CD4-positive, alpha-beta T cell treated with Interleukin-4 for 4 hours (primary cell): ENCODE measurements around the gene TAGLN2.

Experiments
- DNase-seq: peaks from one replicate; pipeline ENCODE4 v3.0.0-alpha.2; 2020

The TAGLN2 gene

GRCh38 chr1:159897962-159898361 lies 27.3 kb downstream of the TAGLN2 start:
- no peak for DNase-seq

GRCh38 chr1:159896546-159896930 lies 28.8 kb downstream of the TAGLN2 start:
- DNase-seq = no peak

GRCh38 chr1:159895836-159896545 lies 29.3 kb downstream of the TAGLN2 start:
- DNase-seq = no peak

GRCh38 chr1:159895286-159895685 lies 30.0 kb downstream of the TAGLN2 start:
- DNase-seq = no peak

GRCh38 chr1:159892944-159893343 lies 32.4 kb downstream of the TAGLN2 start:
- no peak for DNase-seq

- peak; percentile 84 for DNase-seq
Measured at GRCh38 chr1:159891275-159892157, 33.8 kb downstream of the TAGLN2 start.

GRCh38 chr1:159890390-159890789 lies 34.9 kb downstream of the TAGLN2 start:
- DNase-seq = no peak

GRCh38 chr1:159889821-159890252 lies 35.5 kb downstream of the TAGLN2 start:
- DNase-seq = no peak

- DNase-seq = no peak
Measured at GRCh38 chr1:159889202-159889601, 36.1 kb downstream of the TAGLN2 start.

GRCh38 chr1:159884296-159884695 lies 41.0 kb downstream of the TAGLN2 start:
- DNase-seq = no peak

GRCh38 chr1:159883134-159883533 lies 42.2 kb downstream of the TAGLN2 start:
- DNase-seq = no peak

GRCh38 chr1:159882527-159882862 lies 42.8 kb downstream of the TAGLN2 start:
- no peak for DNase-seq

- peak; percentile 31 for DNase-seq
Measured at GRCh38 chr1:159881622-159882526, 43.4 kb downstream of the TAGLN2 start.

GRCh38 chr1:159880430-159880829 lies 44.9 kb downstream of the TAGLN2 start:
- DNase-seq = no peak

GRCh38 chr1:159879977-159880376 lies 45.3 kb downstream of the TAGLN2 start:
- DNase-seq = no peak

- DNase-seq = no peak
Measured at GRCh38 chr1:159879136-159879535, 46.2 kb downstream of the TAGLN2 start.

- DNase-seq = no peak
Measured at GRCh38 chr1:159877695-159878444, 47.4 kb downstream of the TAGLN2 start.

GRCh38 chr1:159873530-159874143 lies 51.7 kb downstream of the TAGLN2 start:
- no peak for DNase-seq

GRCh38 chr1:159872891-159873290 lies 52.4 kb downstream of the TAGLN2 start:
- no peak for DNase-seq

- DNase-seq = no peak
Measured at GRCh38 chr1:159870704-159871103, 54.6 kb downstream of the TAGLN2 start.

GRCh38 chr1:159869607-159870006 lies 55.7 kb downstream of the TAGLN2 start:
- no peak for DNase-seq

- no peak for DNase-seq
Measured at GRCh38 chr1:159869173-159869572, 56.1 kb downstream of the TAGLN2 start.
